ENCODE data around the gene OSBPL3.

GRCh38 chr7:24773646-24774045 lies 206.3 kb downstream of the OSBPL3 start:
- TF ChIP-seq TCF7L2 (IDR thresholded peaks at IDR 0.05; ENCODE audit: low read depth, low read length) (no peak), SIN3A (IDR thresholded peaks at IDR 0.05; ENCODE audit: borderline replicate concordance, insufficient read depth, low read depth, low read length) (no peak)

Data from Panc1 (cell line).